PC-9 (cell line): ENCODE data around the gene PEAK1.

Experiments
- CTCF ChIP-seq: fragments of 200-600 bp; sonication (generic); conservative IDR thresholded peaks from 2 replicates; pipeline ENCODE4 v1.6.1; 2017; ENCODE audit warnings: mixed run types, antibody characterized with exemption, mild to moderate bottlenecking, moderate library complexity
- EZH2 ChIP-seq: fragments of 200-600 bp; sonication (generic); IDR thresholded peaks from 2 replicates; pipeline ENCODE4 v1.8.0; 2017; ENCODE audit warnings: antibody characterized with exemption, low read depth

- TF ChIP-seq CTCF = no peak
- no peak for TF ChIP-seq EZH2
These were observed 362.2 kb downstream of the PEAK1 start for GRCh38 chr15:77057685-77058084.
